GM18508 (cell line): ENCODE measurements around the gene ANKRD11.
"Not testable (repeated sequence)": the region's sequence is repeated elsewhere in the genome, so short reads cannot be mapped to it uniquely, and the experiment has no call there.

Source experiments
- ATAC-seq: cut with Tn5 transposase; IDR thresholded peaks from one replicate; pipeline ENCODE4 v1.9.1; 2021; ENCODE audit warnings: moderate number of reproducible peaks; ENCODE audit not compliant: insufficient read depth, unreplicated experiment

ANKRD11 gene

GRCh38 chr16:89454378-89455125 is 35.8 kb downstream of the ANKRD11 start:
- ATAC-seq: not testable (repeated sequence)

- no peak for ATAC-seq
These were observed 36.6 kb downstream of the ANKRD11 start for GRCh38 chr16:89453501-89454321.

- ATAC-seq: no peak
These were observed 37.4 kb downstream of the ANKRD11 start for GRCh38 chr16:89452925-89453324.

- no peak for ATAC-seq
These were observed 38.1 kb downstream of the ANKRD11 start for GRCh38 chr16:89452241-89452640.

- no peak for ATAC-seq
These were observed 39.8 kb downstream of the ANKRD11 start for GRCh38 chr16:89450537-89450936.

- no peak for ATAC-seq
These were observed 40.5 kb downstream of the ANKRD11 start for GRCh38 chr16:89449726-89450335.

- no peak for ATAC-seq
These were observed 41.7 kb downstream of the ANKRD11 start for GRCh38 chr16:89448656-89449055.

GRCh38 chr16:89446975-89447293 is 43.4 kb downstream of the ANKRD11 start:
- no peak for ATAC-seq

- ATAC-seq: no peak
These were observed 44.0 kb downstream of the ANKRD11 start for GRCh38 chr16:89446136-89446974.

- no peak for ATAC-seq
These were observed 45.2 kb downstream of the ANKRD11 start for GRCh38 chr16:89445166-89445565.

- ATAC-seq: no peak
These were observed 45.6 kb downstream of the ANKRD11 start for GRCh38 chr16:89444728-89445127.

- no peak for ATAC-seq
These were observed 46.1 kb downstream of the ANKRD11 start for GRCh38 chr16:89444151-89444723.

GRCh38 chr16:89443727-89444084 is 46.7 kb downstream of the ANKRD11 start:
- ATAC-seq: no peak

- no peak for ATAC-seq
These were observed 47.2 kb downstream of the ANKRD11 start for GRCh38 chr16:89442990-89443726.

- ATAC-seq: no peak
These were observed 47.8 kb downstream of the ANKRD11 start for GRCh38 chr16:89442588-89442987.

- ATAC-seq: no peak
These were observed 50.7 kb downstream of the ANKRD11 start for GRCh38 chr16:89439659-89440058.

GRCh38 chr16:89437991-89438390 is 52.4 kb downstream of the ANKRD11 start:
- no peak for ATAC-seq

- no peak for ATAC-seq
These were observed 52.9 kb downstream of the ANKRD11 start for GRCh38 chr16:89437251-89437987.

GRCh38 chr16:89436366-89436765 is 54.0 kb downstream of the ANKRD11 start:
- no peak for ATAC-seq
